Stimulated activated CD8-positive, alpha-beta memory T cell treated with anti-CD3 and anti-CD28 coated beads, Interleukin-15, amount 100 ng/mL, for 1 hour (primary cell): ENCODE measurements around the gene LRRC2.
A peak's percentile ranks its signal among the peaks of the same experiment; 100 is the strongest.
"Not testable (repeated sequence)": the region's sequence is repeated elsewhere in the genome, so short reads cannot be mapped to it uniquely, and the experiment has no call there.

Experiments used
- DNase-seq: peaks from one replicate; pipeline ENCODE4 v3.0.0-alpha.2; 2020; ENCODE audit warnings: low read depth

Gene LRRC2

DNA sequence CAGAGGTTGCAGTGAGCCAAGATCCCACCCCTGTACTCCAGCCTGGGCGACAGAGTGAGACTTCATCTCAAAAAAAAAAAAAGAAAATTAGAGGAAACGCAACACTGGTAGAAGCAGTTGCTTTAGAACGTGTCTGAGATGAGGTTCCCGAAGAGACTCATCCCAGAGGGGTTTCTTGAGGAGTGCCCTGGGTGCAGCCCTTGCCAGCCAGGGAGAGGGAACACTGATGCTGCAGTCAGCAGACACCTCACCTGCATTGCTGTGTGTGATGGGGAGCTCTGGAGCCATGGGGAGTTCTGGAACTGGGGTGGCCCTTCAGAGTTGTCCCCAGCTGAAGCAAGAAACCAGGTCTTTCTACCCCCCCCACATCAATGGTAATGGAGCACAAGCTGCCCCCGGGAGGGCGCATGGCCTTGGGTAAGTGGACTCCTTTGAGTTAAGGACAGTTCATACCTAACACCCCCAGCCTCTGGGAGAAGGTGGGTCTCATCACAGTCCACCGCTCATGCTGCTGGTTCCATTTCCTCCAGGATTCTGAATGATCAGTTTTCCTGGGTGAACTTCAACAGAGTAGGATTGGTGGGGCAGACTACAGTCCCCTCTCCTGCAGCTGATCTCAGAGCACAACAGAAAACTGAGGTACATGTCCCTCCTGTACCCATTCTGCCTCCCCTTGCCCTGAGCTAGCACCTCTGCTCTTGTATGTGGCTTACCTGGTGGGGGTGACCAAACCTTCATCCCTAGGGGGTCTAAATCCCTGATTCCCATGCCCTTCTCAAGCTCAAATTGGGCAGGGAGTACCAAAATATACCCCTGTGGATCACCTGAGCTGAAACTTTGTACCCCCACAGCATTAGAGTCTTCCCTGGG lies 18.7 kb upstream of the LRRC2 start:
- no peak for DNase-seq

DNA sequence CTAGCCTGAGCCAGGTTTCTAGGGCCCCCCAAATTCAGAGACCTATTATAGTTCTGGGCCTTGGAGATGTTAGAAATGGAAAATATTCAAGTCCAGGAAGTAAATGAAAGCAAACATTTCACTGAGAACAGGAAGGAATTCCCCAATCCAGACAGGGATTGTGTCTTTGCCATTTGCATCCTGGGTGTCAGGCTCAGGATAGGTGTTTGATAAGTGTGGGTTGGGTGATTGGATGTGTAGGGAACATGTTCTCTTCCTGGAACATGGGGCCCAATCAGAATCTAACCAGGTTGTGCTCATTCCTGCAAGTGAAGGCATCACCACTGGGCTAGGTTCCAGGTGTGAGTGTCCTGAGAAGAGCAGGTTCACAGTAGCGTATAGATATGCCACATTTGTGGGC lies 14.6 kb upstream of the LRRC2 start:
- no peak for DNase-seq

DNA sequence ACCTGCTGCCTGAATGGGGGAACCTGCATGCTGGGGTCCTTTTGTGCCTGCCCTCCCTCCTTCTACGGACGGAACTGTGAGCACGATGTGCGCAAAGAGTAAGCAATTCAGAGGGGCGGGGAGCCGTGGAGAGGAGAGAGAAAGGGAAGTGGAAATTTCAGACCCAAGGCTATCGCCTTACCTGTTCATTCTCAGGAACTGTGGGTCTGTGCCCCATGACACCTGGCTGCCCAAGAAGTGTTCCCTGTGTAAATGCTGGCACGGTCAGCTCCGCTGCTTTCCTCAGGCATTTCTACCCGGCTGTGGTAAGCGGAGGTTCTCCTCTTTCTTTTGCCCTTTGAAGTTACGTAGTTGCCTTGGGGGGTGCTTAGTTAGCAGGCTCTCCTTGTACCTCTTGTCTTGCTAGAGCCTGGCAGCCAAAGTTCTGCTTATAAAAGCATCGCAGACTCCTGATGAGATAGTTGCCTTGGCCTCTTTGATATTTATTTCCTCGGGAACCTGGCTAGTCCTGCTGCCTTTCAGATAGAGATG lies 13.7 kb upstream of the LRRC2 start:
- DNase-seq, result no peak

DNA sequence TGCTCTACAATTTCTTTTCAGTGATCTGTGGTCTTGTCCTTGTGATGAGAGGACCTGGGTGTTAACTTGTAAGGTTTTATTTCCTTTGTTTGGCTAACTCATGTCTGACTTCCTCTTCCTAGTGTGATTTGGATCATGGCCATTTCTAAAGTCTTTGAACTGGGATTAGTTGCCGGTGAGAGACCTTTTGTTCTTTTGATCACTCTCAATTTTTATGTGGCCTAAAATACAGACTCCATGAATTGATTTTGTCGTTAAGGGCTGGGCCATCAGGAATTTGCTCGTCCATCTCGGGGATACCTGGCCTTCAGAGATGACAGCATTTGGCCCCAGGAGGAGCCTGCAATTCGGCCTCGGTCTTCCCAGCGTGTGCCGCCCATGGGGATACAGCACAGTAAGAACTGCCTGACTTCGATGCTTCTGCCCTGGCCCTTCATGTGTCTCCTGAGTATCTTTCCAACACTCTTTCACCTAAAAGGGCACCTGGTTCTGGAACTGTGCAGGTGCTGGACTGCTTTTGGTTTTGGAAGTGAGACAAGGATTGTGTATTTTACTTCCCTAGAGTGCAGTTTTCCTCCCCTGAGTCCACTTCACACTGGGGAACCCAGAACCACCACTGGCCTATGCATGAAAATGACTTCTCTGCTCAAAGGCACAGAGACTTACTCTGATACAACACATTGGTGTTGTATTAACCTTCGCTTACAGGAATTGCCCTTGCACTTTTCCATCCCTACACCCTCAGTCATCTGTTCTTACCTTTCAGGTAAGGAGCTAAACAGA lies 13.1 kb upstream of the LRRC2 start:
- DNase-seq, result no peak

DNA sequence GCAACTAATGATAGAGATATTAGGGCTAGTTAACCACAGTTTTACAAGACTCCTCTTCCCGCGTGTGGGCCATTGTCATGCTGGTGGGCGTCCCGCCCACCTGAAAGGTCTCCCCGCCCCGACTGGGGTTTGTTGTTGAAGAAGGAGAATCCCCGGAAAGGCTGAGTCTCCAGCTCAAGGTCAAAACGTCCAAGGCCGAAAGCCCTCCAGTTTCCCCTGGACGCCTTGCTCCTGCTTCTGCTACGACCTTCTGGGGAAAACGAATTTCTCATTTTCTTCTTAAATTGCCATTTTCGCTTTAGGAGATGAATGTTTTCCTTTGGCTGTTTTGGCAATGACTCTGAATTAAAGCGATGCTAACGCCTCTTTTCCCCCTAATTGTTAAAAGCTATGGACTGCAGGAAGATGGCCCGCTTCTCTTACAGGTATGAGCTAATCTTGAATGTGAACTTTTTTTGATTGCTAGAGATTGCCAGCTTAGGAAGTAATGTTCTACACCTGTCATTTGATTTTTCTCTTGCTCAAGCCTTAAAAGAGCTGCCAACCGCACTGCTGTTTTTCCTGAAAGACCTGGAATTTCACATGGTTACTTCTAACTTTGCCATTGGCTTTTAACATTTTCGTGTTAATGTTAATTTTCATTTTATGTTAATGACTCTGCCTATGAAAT lies 11.6 kb upstream of the LRRC2 start:
- not testable (repeated sequence) for DNase-seq

DNA sequence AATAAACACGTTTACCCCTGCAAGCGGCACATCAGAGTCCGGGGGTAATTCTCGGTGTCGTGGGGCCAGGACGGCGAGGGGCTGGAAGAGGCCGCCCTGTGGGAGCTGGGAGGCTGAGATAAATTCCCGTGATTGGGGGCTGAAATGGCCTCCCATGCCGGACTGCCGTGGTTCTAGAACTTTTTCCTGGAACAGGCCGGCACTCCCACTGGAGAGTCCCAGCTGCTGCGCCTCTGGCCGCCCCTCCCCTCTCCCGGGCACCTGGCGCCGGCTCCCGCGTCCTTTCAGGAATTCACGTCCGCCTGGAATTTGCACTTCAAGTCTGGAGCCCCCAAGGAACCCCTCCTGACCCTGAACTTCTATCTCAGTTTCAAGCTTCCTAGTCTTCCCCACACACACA lies 10.8 kb upstream of the LRRC2 start:
- DNase-seq, result no peak

DNA sequence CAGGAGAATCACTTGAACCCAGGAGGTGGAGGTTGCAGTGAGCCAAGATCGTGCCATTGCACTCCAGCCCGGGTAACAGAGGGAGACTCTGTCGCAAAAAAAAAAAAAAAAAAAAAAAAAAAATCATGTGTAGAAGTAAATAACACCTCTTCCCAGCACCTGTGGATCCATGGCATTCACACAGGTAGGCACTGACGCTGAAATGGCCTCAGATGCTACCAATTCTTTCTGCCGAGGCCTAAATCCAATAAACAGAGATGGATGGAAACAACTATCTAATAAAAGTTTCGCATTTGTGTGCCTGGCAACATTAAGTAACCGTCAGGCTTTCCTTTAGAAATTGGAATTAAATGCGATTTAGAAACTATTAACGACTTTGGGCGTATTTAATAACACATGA lies 10.3 kb upstream of the LRRC2 start:
- DNase-seq, result no peak

DNA sequence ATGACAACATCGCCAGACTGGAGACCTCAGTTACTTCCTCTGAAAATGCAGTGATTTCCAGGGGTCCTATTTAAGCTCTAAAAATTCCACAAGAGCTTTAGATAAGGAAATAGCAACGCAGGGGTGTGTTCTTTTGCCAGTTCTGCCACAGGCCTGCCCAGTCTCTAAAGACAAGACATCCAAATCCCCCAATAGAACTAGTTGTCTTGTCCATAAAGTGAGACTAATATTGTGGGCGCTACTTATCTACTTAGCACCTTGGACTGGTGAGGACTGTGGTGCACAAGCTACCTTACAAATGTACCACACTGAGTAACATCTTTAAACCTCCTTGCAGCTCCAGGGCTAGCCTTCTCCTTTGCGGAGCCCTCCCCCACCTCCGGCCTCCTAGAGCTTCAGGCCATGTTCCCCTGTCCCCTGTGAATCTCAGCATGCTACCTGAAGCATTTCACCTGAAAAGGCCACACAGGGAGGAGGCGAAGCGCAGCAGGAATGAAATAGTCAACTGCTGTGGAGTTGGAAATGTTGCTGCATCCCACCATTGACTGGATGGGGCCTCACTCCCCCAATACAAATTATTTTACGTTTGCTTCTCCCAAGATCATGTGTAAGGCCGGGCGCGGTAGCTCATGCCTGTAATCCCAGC lies 9.6 kb upstream of the LRRC2 start:
- DNase-seq, result no peak

DNA sequence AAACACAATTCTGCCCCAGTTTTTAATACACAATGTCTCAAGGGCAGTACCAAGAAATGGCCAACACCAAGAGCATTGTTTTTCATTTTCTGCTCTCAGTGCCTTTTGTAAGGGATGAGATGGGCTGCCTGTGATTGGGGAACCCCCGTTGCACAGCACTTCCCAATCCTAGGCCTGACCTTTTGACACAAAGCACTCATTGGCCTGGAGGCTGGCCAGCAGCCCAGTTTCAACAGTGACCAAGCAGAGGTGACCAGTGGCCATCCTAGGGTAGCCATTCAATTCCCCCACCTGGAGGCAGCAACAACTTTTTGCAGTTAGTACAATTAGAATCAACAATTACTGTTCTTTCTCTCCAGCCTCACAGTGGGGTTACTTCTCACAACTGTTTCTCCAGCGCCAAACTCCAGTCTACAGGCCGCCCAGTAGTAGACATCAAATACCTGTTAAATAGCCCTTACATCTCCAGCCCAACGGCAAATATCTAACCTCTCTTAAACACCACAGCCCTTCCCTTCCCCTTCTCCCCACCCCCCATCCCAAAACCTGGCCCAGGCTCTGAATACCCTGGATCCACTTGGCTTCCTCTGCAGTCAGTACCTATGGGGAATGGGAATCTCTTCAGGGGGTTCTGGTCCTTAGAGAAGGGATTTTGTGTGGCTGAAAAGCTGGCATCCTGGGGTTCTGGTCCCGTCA lies 8.9 kb upstream of the LRRC2 start:
- no peak for DNase-seq

DNA sequence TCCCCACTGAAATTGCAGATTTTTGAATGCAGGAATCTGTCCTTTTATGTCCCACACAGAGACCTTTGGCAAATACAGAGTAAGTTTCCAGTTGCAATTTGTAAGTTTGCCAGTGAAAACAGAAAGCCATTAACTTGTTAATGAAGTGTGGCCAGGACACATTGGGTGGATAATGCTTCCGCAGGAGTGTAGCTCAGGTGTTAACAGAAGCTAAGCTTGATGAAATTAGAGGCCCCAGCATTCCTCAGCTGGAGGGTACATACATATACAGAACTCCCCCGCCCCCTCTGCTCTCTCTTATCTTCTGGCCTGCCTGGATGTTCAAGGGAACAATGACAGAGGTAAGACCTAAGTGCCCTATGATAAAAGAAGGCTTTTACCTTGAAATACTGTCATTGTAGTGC lies 8.1 kb upstream of the LRRC2 start:
- DNase-seq, result no peak

DNA sequence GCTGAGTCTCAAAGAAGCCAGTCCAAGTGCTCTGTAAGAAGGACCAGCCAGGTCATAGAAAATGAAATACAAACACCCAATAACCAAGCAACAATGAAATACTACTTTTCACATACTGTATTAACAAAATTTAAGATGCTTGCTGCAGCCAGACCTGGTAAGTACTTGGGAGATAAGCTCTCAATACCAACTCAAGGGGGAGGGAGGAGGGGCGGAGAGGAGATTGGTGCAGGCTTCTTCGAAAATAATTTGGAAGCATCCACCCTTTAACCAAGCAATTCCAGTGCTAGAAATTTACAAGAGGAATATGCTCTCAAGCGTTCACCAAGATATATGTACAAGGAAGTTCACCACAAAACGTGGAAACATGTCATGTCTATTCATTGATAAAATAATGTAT lies 7.6 kb upstream of the LRRC2 start:
- DNase-seq, result no peak

DNA sequence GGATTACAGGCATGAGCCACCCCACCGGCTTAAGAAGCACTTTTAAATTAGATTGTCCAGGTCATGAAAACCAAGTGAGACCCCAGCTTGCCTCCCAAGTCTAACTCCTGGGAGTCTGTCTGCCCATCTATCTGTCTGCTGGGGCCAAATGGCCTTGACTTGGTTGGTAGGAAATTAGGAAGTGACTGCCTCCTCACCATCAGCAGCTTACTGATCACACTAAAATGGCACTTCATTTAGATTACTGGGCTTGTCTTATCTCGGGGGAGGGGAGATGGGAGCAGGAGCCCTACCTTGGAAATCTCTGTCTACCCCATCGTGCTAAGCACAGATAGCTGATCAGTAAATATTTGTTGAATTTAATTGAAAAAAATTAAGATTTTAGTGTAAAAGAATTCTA lies 5.6 kb upstream of the LRRC2 start:
- DNase-seq, result no peak

DNA sequence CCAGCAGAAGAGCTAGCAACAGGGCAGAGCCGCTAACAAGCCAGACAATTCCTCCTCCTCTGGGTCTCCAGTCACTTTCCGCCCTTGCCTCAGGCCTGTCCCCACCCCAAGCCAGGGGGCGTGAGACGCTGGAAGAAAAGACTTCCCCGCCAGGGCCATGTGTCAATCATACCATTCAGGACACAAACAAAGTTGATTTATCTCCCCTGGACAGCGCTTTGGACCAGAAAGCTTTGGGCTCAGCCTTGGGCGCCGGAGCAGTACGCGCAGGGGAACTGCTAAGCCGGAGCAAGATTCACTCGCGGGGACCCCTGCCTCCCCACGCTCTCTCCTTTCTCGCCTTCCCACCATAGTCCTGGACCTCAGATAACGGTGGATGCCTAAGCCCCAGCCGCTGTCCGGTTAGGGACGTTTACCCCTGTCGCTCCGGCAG lies 479 bp downstream of the LRRC2 start:
- no peak for DNase-seq

DNA sequence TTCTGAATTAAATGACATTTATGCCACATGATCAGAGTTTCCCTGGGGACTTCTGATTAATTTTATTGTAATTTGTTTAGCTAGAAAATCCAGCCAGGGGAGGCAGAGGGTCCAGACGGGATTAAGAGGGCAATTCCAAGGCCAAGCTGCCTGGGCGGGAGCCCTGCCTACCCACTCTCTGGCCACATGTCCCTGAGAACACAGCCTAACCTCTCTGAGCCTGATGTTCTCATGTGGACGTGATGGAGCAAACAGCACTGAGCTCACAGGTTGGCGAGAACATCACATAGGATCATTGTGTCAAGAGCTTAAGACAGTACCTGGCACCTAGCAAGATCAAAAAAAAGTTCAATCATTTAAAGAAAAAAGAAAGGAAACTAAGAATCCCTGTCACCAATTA lies 1.0 kb downstream of the LRRC2 start:
- no peak for DNase-seq

DNA sequence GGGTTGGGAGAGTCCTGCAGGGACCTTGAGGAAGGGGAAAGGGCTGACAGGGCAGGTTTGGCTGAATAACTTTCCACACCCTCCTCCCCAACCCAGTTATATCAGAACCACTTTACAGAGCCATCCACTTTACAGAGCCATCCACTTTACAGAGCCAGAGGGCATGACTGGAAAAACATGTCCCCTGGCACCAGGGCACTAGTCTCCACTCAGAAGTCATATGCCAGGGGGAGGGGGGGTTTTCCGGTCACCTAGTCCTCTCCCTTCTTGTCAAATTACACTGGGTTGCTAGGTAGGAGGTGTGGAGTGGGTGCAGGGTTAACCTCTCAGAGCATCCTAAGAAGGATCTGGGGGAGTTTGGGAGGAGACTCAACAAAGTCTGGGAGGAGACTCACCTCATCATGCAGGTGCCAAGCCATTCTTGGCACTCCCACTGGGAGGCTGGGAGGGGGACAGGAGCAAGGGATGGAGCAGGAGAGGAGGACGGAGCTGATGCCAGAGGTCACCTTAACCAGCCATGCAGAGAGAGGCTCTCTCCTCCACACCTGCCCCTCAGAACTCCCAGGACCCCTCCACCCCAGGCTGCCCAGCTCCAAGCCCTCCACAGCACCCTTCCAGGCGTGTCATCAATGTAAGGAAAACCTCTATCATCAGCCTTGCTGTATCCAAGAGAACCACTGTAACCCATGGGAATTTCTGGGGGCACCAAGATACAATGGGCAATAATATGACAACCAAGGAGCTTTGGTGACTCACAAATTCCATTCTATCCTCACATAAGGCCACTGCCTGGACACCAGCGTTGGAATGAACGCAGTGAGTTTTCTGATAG lies 1.7 kb downstream of the LRRC2 start:
- no peak for DNase-seq

DNA sequence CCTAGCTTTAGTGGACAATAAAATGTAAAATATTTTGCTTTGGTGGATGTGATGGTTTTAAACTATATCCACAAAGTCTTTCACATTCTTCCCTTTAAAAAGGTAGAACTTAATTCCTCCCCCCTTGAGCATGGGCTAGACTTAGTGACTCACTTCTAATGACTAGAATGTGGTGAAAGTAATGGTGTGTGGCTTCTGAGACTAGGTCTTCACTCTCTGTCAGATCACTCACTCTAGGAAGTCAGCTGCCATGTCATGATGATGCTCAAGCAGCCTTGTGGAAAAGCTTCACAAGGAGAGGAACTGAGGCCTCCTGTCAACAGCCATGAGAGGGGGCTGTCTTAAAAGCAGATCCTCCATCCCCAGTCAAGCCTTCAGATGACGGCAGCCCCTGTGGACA lies 4.2 kb downstream of the LRRC2 start:
- DNase-seq, result no peak

DNA sequence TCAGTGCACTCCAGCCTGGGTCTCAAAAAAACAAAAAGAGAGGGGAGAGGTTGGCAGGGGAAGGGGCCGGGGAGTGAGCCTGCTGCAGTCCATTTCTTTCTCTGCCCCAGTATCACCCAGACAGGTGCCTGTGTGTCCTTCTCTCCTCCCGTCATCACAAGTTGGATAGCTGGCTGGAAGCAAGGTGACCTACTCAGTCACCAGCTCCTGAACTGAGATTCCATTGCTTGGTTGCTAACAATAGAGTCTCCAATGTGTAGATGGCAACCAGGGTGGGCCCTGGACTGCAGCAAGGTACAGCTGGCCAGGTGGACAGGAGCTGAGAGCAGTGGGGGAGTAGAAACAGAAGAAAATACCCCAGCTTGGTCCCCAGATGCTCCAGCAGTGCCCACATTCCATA lies 4.6 kb downstream of the LRRC2 start:
- no peak for DNase-seq

DNA sequence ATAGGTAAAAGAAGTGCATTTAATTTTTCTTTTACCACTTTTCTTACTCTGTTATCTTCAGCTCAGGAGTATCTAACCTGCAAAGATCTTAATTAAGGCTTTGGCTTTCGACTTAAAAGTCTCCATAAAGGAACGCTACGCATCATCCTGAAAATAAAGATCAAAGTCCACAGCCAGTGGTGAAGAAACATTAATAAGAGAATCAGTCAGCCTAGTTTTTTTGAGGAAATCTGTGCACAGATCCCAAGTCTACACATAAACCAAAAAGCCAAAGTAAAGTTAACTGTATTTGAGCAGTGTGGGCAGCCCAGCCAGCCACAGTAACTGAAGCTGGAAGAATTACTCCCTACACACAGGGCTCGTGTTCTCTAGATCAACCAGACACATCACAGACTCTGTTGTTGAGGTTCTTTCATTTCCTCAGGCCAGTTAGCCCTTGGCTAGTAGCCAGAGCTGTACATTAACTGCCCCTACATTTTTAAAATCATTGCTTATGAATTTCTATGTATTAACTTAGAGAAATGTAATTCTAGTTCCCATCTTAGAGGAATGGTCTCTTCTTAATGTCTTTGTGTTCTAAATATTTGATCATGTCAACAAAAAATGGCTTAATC lies 6.9 kb downstream of the LRRC2 start:
- no peak for DNase-seq

DNA sequence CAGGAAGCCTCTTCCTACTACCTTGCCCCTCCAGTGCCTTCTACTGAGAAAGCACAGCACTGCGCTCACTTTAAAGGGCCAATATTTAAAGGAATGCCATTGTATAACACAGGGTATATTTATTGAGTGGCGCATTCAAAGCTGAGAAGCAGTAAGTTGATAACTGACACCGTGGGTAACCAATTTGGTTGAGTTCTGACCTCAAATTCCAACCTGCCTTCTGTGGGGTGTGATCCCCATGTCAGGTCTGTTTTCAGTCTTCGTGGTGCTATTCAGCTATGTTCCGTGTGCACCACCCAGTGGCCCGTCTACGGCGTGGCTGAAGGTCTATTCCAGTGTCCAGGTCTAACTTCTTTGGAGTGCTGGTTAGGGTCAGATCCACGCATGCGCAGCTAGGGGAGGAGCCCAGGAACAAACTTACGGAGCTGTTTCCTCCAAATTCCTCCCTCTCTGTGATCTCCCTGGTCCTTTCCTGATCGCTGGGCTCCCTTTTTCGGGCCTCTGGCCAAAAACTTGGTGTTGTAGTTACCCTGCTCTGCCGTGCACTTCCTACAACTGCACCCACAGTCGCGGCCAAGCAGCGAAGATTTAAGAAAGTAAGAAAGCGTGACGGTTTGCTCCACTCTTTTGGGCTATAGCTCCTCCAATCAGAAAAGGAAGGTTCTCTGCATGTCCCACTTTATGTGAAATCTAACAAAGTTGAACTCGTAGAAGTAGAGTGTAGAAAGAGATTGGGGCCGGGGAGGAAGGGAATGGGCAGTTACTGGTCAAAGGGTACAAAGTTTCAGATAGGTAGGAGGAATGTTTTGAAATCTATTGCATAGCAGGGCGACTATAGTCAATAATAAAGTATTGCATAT lies 7.7 kb downstream of the LRRC2 start:
- DNase-seq, result peak; percentile 42
